Endothelial cell of umbilical vein (primary cell): Measurements from ENCODE around the gene PON3. TPM values are rescaled to one million over a fixed set of nuclear protein-coding genes. Genes with fewer than 3 reads are reported as not detected.

Experiments
- BruUV-seq: library from RNA; stranded (reverse); fragments of 400-500 nt; replicated peaks from 2 replicates; lab custom pipeline; 2021; lab: Mats Ljungman, UMichigan
- CTCF ChIA-PET: fragments of 300-600, 350-600 bp; sonication (Branson Sonifier 250); formaldehyde crosslinking; loops from one replicate; lab custom pipeline; 2021; ENCODE audit warnings: antibody characterized with exemption, inconsistent platforms; lab: Charles Lee
- POLR2A ChIA-PET: fragments of 300-600, 350-600 bp; sonication (Branson Sonifier 250); formaldehyde crosslinking; loops from one replicate; lab custom pipeline; 2021; ENCODE audit warnings: antibody characterized with exemption, inconsistent platforms; lab: Charles Lee
- DNase-seq: peaks from one replicate; pipeline ENCODE4 v3.0.0-alpha.2; 2011; ENCODE audit warnings: low read depth, low spot score
- FAIRE-seq: peaks from 2 replicates; lab custom pipeline; 2011; peaks lifted over from hg19 to GRCh38; lab: Jason Lieb, UNC
- H2AFZ ChIP-seq: 2 replicates; pipeline ENCODE4 v1.6.0; 2012; ENCODE audit warnings: low read depth, low read length, control low read depth, inconsistent platforms
- H3K27ac ChIP-seq: 2 replicates; pipeline ENCODE4 v1.5.1; 2011; ENCODE audit warnings: low read depth, mild to moderate bottlenecking, control low read depth, low read length, moderate library complexity; ENCODE audit not compliant: insufficient read depth
- H3K27me3 ChIP-seq, 2 experiments: 2 replicates each; pipeline versions ENCODE4 v1.6.0 to v1.6.1; 2011; ENCODE audit warnings: low read length in 2 of 2, mixed read lengths in 1 of 2; ENCODE audit not compliant: control insufficient read depth in 2 of 2, insufficient read depth in 2 of 2
- H3K36me3 ChIP-seq, 2 experiments: 2 replicates in 1 of 2; 3 replicates in 1 of 2; pipeline ENCODE4 v1.5.1; 2011; ENCODE audit warnings: low read length in 2 of 2, mild to moderate bottlenecking in 1 of 2, moderate library complexity in 1 of 2; ENCODE audit not compliant: control insufficient read depth in 2 of 2, insufficient read depth in 2 of 2; ENCODE audit errors: extremely low read depth in 1 of 2
- H3K4me1 ChIP-seq: 3 replicates; pipeline ENCODE4 v1.5.1; 2011; ENCODE audit warnings: mild to moderate bottlenecking, low read length; ENCODE audit not compliant: control insufficient read depth, insufficient read depth; ENCODE audit errors: extremely low read depth
- H3K4me2 ChIP-seq: 2 replicates; pipeline ENCODE4 v1.6.1; 2011; ENCODE audit warnings: low read length, control low read depth, mixed read lengths; ENCODE audit not compliant: insufficient read depth
- H3K4me3 ChIP-seq, 3 experiments: fragments of 200-600 bp in 1 of 3; sonication (generic), shearing (Covaris generic) in 1 of 3; replicated peaks in 1 of 3; 2 replicates each; pipeline ENCODE4 v1.5.1; 2011 to 2016; ENCODE audit warnings: control low read depth in 3 of 3, low read length in 3 of 3, mild to moderate bottlenecking in 2 of 3, inconsistent platforms in 1 of 3, low read depth in 1 of 3, moderate library complexity in 1 of 3; ENCODE audit not compliant: insufficient read depth in 1 of 3
- H3K79me2 ChIP-seq: 2 replicates; pipeline ENCODE4 v1.6.0; 2012; ENCODE audit warnings: low read length, inconsistent platforms; ENCODE audit not compliant: control insufficient read depth, insufficient read depth
- H3K9ac ChIP-seq: replicated peaks from 2 replicates; pipeline ENCODE3; 2011; ENCODE audit warnings: low read length, control low read depth; ENCODE audit not compliant: insufficient read depth; ENCODE audit errors: extremely low read depth
- H3K9me1 ChIP-seq: replicated peaks from 3 replicates; pipeline ENCODE4 v1.6.0; 2011; ENCODE audit warnings: mild to moderate bottlenecking, low read length; ENCODE audit not compliant: control insufficient read depth, insufficient read depth; ENCODE audit errors: extremely low read depth
- H3K9me3 ChIP-seq: replicated peaks from 2 replicates; pipeline ENCODE4 v1.5.1; 2012; ENCODE audit warnings: low read length, inconsistent platforms; ENCODE audit not compliant: control insufficient read depth, insufficient read depth
- H4K20me1 ChIP-seq: replicated peaks from 2 replicates; pipeline ENCODE3; 2011; ENCODE audit warnings: mild to moderate bottlenecking, low read length; ENCODE audit not compliant: control insufficient read depth, insufficient read depth; ENCODE audit errors: extremely low read depth
- EZH2 ChIP-seq: IDR thresholded peaks from 2 replicates; pipeline ENCODE4 v1.6.1; 2012; ENCODE audit warnings: borderline replicate concordance, low read depth, mild to moderate bottlenecking, moderate library complexity, low read length, inconsistent platforms; ENCODE audit not compliant: severe bottlenecking
- FOS ChIP-seq: IDR thresholded peaks from 2 replicates; pipeline ENCODE4 v1.6.1; 2011; ENCODE audit warnings: mild to moderate bottlenecking, low read length, moderate library complexity, borderline replicate concordance; ENCODE audit not compliant: insufficient read depth
- GATA2 ChIP-seq: IDR thresholded peaks from 2 replicates; pipeline ENCODE4 v1.7.0; 2011; ENCODE audit warnings: low read depth, mild to moderate bottlenecking, moderate library complexity, mixed read lengths, low read length; ENCODE audit not compliant: insufficient read length, insufficient read depth
- JUN ChIP-seq: IDR thresholded peaks from 2 replicates; pipeline ENCODE4 v1.6.1; 2011; ENCODE audit warnings: borderline replicate concordance, low read depth; ENCODE audit not compliant: insufficient read length, insufficient read depth
- MYC ChIP-seq: IDR thresholded peaks from one replicate; pipeline ENCODE4 v1.6.1; 2011; ENCODE audit warnings: mild to moderate bottlenecking, low read depth, low read length
- POLR2A ChIP-seq: IDR thresholded peaks from 2 replicates; pipeline ENCODE4 v1.6.1; 2012; ENCODE audit warnings: low read depth, mild to moderate bottlenecking, control low read depth, low read length
- POLR2AphosphoS5 ChIP-seq: IDR thresholded peaks from 2 replicates; pipeline ENCODE4 v1.6.1; 2012; ENCODE audit warnings: low read depth, mild to moderate bottlenecking, control low read depth, low read length, moderate library complexity; ENCODE audit not compliant: insufficient read depth
- dilution Hi-C: fragments of 300-500 bp; cut with MboI; formaldehyde crosslinking; loops from one replicate; pipeline ENCODE4 v1.15.0; 2019; ENCODE audit warnings: low sequenced_read_pairs; ENCODE audit not compliant: extremely low pct_ligation_motif_present
- intact Hi-C: fragments of 100-400 bp; cut with micrococcal nuclease; formaldehyde crosslinking; loops from one replicate; pipeline ENCODE4 v1.10.0; 2022
- polyA plus RNA-seq, 4 experiments: library from polyadenylated mRNA; depleted of rRNA in 3 of 4; stranded (reverse) in 3 of 4; unstranded in 1 of 4; fragments of >200 nt; gene quantifications; 2 replicates each; pipeline versions ENCODE4 v1.2.1 to v1.2.3, GENCODE V29; 2011 to 2012; ENCODE audit warnings: missing spikeins in 1 of 4
- total RNA-seq: library from RNA; stranded (reverse); gene quantifications from 2 replicates; pipeline ENCODE4 v1.2.3, GENCODE V29; 2021
- TF ChIP-seq, protein P1 (sequence below): IDR thresholded peaks from 2 replicates; pipeline ENCODE4 v1.6.1; 2011; ENCODE audit not compliant: insufficient read depth, insufficient read length
- TF ChIP-seq, protein P2 (sequence below), 2 donors: IDR thresholded peaks; 1 replicate in 1 of 2; 2 replicates in 1 of 2; pipeline ENCODE4 v1.5.1; 2011; ENCODE audit warnings: low read length in 2 of 2, mild to moderate bottlenecking in 2 of 2, moderate library complexity in 2 of 2, control low read depth in 1 of 2, inconsistent platforms in 1 of 2, low read depth in 1 of 2; ENCODE audit not compliant: insufficient read depth in 1 of 2; ENCODE audit errors: extremely low read depth in 1 of 2

PON3 gene
- total and polyA plus RNA-seq, 2 donors (not counting 3 experiments of a cell fraction or from before 2014, with no cell fraction given): 0.83 to 3.4 TPM

GRCh38 chr7:95444796-95445195, 48.6 kb upstream of the PON3 start:
- dilution Hi-C loops: no loop called here
- BruUV-seq: no TSS peak
- TF ChIP-seq, protein P1, sequence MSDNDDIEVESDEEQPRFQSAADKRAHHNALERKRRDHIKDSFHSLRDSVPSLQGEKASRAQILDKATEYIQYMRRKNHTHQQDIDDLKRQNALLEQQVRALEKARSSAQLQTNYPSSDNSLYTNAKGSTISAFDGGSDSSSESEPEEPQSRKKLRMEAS: no peak
- FAIRE-seq: no peak
- no peaks in the 10 kb centered on the region for H3K27me3 ChIP-seq
- ChIA-PET POLR2A (no interaction called here), CTCF (interaction anchor here (1.2 to 1.7 kb wide), 3 partner anchors 10 to 32 kb away, joined by 3 to 6 read pairs (median 4); partner anchors contain the start of gene PON2)
- no peak overlapping the region for H3K4me3 ChIP-seq
- no peak for DNase-seq
- H3K9me1 ChIP-seq: no peaks in the 10 kb centered on the region
- H3K79me2 ChIP-seq: no peaks in the 10 kb centered on the region
- H2AFZ ChIP-seq: no peak overlapping the region
- no peaks in the 10 kb centered on the region for H3K4me1 ChIP-seq
- H4K20me1 ChIP-seq: no peaks in the 10 kb centered on the region
- H3K27ac ChIP-seq: no peak overlapping the region
- intact Hi-C loops: no loop called here
- H3K9ac ChIP-seq: no peak overlapping the region
- no peaks in the 10 kb centered on the region for H3K9me3 ChIP-seq
- no peak overlapping the region for H3K4me2 ChIP-seq
- H3K36me3 ChIP-seq: no peaks in the 10 kb centered on the region

GRCh38 chr7:95441042-95441823, 45.1 kb upstream of the PON3 start:
- POLR2A ChIA-PET: no interaction called here
- BruUV-seq: no TSS peak

More at GRCh38 chr7:95441042-95441823, 45.1 kb upstream of the PON3 start:
- TF ChIP-seq, protein P1: no peak
- TF ChIP-seq GATA2 (no peak), POLR2AphosphoS5 (no peak), FOS (no peak), EZH2 (no peak), MYC (no peak), JUN (no peak), POLR2A (no peak)
- TF ChIP-seq, protein P2, sequence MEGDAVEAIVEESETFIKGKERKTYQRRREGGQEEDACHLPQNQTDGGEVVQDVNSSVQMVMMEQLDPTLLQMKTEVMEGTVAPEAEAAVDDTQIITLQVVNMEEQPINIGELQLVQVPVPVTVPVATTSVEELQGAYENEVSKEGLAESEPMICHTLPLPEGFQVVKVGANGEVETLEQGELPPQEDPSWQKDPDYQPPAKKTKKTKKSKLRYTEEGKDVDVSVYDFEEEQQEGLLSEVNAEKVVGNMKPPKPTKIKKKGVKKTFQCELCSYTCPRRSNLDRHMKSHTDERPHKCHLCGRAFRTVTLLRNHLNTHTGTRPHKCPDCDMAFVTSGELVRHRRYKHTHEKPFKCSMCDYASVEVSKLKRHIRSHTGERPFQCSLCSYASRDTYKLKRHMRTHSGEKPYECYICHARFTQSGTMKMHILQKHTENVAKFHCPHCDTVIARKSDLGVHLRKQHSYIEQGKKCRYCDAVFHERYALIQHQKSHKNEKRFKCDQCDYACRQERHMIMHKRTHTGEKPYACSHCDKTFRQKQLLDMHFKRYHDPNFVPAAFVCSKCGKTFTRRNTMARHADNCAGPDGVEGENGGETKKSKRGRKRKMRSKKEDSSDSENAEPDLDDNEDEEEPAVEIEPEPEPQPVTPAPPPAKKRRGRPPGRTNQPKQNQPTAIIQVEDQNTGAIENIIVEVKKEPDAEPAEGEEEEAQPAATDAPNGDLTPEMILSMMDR (IDR thresholded peaks at IDR 0.05; ENCODE audit: extremely low read depth in 1 of 2, insufficient read depth in 1 of 2, low read depth in 1 of 2, low read length in 2 of 2): no peak
- DNase-seq (no peak), FAIRE-seq (no peak)
- Histone ChIP-seq H3K36me3 (no peaks in the 10 kb centered on the region), H3K4me3 (no peak overlapping the region), H3K4me2 (no peak overlapping the region), H3K9ac (no peak overlapping the region), H2AFZ (no peak overlapping the region), H4K20me1 (no peaks in the 10 kb centered on the region), H3K4me1 (peaks cover 4% of the 10 kb centered on the region), H3K27me3 (no peaks in the 10 kb centered on the region), H3K9me1 (no peaks in the 10 kb centered on the region), H3K27ac (no peak overlapping the region), H3K9me3 (no peaks in the 10 kb centered on the region), H3K79me2 (no peaks in the 10 kb centered on the region)
- intact Hi-C loops (no loop called here), dilution Hi-C loops (no loop called here)
- CTCF ChIA-PET: no interaction called here
